Activated effector memory CD4-positive, alpha-beta T cell treated with Interleukin-2 at 50 U/mL for 16 hours (primary cell): ENCODE measurements around the gene MTG2.

ENCODE experiments used
- DNase-seq: peaks from one replicate; pipeline ENCODE4 v3.0.0-alpha.2; 2020

The MTG2 gene

DNA sequence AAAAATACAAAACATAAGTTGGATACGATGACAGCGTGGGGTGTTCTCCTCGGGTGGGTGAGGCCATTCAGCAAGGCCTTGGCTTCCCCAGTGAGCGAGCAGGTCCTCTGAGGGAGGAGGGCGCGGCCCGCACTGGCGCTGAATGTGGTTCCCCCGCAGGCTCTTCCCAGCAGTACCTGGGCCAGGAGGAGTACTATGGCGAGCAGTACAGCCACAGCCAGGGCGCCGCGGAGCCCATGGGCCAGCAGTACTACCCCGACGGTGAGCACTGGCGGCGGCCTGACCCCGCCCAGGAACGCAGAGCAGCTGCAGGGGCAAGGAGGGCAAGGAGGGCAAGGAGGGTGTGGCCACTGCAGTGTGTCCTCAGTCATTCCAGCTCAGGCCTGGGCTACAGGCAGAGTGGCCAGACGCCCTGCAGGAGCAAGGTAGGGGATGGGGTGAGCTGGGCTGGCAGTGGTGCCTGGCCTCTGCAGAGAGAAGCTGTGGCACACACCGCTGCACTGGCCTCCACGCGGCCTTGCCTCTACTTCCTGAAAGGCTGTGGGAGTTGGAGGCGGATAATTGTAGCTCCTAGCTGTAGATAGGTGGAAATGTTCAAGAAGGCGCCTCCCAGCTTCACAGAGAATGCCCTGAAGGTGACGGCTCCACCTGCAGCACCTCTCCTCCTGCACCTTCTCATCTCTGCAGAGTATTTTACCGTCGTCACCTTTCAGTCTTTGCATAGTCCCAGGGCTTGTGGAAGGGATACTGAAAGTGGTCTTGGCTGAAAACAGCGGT, 18.7 kb upstream of the MTG2 start:
- no peak for DNase-seq

DNA sequence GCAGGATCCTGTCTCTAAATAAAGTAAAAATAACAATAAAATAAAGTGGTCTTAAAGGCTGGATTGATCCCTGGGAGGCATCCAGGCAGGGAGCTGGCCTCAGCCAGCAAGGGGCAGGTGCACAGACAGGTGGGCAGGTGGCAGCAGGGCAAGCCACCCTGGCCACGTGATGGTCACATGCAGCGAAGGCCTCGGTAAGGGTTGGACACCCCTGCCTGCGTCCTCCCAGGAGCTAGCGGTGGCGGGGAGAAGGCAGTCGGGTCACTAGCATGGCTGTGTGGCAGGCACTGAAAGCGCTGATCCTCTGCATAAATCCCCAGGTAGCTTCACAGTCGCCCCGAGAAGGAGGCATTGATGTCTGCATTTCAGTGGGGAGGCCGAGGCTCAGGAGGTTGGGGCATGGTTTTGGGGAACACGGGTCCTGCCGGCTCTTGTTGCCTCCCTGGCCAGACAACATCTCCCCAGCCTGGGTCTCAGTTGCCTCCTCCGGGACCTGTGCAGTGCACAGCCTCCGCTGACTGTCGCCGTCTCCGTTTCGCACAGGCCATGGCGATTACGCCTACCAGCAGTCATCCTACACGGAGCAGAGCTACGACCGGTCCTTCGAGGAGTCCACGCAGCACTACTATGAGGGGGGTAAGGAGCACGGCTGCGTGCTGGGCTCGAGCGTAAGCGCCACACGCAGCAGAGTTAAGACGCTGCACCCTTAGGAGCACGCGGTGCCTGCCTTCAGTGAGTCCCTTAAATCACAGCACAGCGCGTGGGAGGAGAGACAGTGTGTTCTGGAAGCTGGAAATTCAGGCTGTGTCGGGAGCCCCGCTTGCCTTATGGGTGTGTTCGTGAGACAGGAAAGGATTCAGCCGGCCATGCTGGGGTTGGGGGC, 17.7 kb upstream of the MTG2 start:
- DNase-seq: no peak

DNA sequence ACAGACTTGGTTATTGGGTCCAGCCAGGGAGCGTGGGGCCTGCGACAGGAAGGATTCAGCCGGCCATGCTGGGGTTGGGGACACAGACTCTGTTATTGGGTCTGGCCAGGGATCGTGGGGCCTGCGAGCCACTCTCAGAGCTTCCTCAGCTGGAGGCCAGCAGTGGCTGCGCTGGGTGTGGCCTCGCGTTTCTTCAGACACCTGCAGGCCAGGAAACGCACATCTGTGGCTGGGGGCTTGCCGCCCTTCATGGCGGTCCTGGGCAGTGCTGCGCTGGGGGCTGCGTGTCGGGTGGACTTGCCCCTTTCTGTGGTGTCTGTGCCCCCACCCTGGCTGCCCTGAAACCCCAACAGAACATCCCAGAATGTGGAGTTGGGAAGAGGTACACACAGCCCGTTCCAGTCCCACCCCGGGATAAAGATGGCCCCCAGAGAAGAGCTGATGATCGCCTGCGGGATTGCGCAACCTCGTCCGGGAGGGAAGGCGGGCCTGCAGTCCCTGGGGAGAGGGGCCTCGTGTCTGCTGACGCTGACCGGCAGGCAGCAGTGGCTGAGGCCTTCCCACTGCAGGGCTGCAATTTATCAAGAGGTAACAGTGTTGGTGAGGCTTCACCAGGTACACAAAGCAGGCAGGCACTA, 16.9 kb upstream of the MTG2 start:
- no peak for DNase-seq

DNA sequence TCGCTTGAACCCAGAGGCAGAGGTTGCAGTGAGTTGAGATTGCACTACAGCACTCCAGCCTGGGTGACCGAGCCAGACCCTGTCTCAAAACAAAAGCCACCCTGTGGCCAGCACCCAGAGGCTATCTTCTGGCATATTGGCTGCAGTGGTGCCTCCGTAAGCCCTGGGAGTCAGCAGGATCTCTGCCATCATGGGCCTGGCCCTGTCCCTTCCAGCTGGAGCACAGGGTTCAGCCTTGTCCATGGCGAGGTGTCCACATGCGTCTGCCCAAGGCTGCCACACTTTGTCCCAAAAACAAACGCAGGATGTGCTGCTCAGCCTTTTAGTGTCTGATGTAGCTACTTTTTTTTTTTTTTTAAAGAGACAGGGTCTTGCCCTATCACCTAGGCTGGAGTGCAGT, 15.4 kb upstream of the MTG2 start:
- no peak for DNase-seq

DNA sequence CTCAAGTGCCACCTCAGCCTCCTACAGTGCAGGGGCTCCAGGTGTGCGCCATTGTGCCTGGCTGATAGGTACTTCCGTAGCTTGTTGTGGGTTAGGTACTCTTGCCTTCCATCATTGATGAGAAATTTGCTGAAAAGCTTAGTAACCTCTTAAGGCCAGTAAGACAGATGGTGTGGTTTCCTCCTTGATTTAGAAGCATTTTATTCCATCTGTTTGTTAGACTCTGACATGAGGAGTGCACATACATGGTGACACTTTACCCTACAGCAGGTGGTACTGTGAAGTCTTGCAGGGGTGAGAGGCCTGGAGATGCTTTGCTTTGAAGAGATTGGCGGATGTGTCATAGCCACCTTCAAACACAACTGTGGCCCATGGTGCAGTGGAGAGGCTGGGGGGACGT, 14.8 kb upstream of the MTG2 start:
- no peak for DNase-seq

DNA sequence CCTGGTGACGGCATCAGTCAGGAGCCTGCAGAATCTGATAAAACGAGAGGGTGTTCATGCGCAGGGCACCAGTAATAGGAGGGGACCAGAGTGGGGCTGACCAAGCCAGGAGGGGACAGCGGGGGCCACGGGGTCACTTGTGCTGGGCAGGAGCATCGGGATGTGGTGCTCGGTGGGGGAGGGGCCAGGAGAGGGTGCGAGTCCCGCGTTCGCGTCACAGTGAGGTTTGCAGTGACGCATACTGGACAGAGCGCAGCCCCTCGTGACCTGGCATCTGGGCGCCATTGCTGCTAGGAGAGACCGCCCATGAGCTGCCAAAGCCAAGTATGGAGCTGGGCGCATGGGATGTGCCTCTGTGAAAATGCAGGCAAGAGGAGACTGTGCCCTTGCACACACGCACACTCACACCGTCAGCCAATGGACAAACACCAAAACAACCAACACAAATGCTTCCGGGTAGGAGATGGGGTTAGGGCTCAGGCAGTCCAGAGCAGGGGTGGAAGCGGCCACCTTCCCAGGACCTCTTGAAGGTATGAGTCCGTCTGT, 13.9 kb upstream of the MTG2 start:
- no peak for DNase-seq

DNA sequence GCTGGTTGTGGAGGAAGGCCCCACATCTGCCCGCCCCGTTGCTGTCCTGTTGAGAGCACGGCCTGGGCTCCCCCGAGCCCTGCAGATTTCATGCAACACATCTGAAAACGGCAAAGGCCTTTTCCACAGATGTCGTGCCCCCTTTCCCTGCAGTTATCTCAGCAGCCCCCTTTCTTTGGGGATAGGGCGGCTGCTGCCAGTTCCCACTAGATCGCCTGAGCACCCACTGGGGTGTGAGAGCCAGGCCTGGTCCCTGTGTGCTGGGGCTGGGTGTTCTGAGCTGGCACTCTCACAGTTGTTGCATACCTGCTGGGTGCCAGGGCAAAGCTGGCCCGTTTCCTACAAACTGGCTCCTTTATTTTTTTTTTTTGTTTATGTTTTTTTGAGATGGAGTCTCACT, 12.3 kb upstream of the MTG2 start:
- DNase-seq: no peak

DNA sequence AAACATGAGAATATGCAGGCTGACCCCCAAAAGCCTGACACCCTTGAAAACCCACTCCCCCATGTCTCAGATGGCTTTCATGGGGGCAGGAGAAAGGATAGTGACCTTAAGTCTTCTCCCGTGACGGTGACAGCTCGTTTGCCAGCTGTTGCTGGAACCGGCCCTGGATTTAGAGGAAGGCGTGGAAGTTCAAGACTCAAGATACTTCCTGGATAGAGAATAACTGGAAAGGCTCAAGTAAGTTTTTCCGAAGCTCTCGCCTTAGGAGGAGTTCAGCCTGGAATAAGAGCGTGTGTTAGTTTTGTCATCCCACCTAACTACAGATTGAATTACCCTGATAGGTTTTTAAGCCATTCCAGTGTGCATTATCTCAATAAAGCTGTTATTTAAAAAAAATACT, 11.6 kb upstream of the MTG2 start:
- DNase-seq: no peak

DNA sequence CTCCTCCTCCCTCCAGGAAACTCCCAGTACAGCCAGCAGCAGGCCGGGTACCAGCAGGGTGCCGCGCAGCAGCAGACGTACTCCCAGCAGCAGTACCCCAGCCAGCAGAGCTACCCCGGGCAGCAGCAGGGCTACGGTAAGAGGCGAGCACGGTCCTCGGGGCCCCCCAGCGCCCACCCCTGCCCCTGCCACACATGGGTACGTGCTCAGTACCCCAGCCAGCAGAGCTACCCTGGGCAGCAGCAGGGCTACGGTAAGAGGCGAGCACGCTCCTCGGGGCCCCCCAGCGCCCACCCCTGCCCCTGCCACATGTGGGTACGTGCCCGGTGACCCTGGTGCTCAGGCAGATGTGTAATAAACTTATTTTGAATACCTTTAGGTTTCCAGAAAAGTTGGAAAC, 10.2 kb upstream of the MTG2 start:
- DNase-seq: no peak

DNA sequence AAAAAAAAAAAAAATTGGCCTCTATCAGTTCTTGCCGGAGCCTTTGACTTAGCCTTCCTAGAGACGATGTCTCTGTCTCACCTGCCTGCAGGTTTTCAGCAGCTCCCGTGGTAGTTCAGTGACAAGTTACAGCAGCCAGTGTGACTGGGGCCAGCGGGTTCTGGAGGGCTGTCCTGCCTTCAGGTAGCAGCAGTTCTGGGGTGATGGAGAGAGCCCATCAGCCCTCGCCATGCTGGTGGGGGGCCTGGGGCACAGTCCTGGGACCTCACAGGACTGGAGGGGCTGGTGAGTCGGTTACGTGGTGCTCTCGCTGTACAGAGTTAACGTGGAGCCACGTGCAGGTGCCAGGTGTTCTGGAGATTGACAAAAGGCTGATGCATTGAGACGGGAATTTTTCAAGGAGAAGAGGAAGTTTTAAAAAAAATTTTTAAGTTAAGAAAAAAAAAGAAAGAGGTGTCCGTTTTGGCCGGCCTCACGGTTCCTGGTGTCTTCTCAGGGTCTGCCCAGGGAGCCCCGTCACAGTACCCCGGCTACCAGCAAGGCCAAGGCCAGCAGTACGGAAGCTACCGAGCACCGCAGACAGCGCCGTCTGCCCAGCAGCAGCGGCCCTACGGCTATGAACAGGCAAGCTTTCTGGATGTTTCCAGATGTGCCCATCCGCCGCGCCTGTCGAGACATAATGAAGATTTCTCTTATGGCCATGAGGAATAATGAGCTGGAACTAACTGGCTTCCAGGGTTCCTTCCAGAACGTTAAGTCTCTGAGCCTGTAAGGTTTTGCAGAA, 8.6 kb upstream of the MTG2 start:
- no peak for DNase-seq

DNA sequence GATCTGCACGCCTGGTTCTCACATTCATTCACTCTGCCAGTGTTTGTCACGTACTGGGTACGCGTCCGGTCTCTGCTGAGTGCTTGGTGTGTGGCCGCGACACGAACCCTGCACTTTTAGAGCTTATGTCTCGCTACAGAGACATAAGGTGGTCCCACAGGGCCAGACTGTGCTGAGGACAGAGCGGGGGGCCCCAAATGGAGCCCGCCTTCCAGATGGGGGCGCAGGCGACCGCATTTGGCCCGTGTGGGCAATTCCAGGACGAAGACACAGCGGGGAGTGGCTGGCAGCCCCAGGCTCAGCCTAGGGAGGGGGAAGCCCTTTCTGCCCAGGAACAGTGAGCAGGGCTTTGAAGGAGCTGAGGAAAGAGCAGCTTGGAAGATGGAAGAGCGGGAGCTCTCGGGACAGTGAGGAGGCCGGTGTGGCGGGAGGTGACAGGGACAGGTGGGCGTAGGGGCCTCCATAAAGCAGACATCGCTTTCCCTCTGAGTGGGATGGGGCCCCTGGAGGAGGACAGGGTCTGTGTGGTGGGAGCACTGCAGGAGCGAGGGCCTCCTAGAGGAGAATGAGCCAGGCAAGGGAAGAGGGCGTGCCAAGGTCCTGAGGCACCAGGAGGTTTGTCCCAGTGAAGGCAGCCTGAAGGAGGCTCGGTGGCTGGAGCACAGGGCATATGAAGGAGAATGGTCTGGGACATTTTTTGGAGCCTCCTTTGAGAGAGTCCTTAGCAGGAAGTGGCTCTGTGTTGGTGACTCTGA, 7.8 kb upstream of the MTG2 start:
- DNase-seq: no peak

DNA sequence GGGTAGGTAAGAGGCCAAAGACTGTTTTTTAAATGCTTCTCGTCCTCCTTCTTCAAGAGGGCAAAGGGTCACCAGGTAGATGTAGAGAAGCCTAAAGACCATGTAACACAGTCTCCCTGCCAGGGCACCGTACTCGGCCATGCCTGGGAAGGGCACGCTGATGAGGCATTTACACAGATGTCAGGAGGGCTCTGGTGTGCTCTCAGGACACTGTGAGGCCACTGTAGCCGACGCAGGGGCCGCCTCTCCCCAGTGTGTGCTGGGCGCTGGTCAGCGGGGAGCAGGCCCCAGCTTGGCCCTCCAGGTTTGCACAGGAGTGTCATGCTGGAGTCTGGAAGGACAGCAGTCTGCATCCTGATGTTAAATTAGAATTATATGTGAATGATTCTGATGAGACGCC, 7.1 kb upstream of the MTG2 start:
- no peak for DNase-seq

DNA sequence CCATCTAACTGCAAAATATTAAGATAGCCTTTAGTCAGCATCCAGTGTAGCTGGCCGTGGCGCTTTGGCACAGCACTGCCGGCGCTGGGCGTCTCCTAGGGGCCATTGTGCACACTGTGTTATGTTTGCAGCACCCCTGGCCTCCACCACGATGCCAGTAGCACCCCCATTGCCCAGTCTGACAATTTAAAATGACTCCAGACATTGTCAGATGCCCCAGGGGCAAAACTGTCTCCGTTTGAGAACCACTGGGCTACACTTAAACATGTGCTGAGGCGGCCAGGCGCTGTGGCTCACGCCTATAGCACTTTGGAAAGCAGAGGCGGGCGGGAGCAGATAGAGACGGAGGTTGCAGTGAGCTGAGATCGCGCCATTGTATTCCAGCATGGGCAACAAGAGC, 6.0 kb upstream of the MTG2 start:
- no peak for DNase-seq

DNA sequence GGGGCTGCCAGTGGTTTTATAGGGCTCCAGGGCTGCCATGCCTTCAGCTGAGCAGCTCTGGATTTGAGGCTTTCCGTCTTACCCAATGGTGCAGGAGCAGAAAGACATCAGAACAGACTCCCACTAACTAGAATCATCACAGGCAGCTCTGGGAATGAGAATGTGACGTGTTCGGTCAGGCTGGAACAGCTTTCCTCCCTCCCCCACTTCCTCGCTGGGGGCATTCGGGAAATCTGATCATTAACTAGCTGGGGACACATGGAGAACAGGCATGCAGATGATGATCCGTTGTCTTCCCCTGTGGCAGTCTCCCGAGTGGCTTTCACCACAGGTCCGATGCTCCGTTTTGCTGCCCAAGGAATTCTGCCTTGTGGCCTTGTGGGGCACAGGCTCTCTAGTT, 5.5 kb upstream of the MTG2 start:
- no peak for DNase-seq

DNA sequence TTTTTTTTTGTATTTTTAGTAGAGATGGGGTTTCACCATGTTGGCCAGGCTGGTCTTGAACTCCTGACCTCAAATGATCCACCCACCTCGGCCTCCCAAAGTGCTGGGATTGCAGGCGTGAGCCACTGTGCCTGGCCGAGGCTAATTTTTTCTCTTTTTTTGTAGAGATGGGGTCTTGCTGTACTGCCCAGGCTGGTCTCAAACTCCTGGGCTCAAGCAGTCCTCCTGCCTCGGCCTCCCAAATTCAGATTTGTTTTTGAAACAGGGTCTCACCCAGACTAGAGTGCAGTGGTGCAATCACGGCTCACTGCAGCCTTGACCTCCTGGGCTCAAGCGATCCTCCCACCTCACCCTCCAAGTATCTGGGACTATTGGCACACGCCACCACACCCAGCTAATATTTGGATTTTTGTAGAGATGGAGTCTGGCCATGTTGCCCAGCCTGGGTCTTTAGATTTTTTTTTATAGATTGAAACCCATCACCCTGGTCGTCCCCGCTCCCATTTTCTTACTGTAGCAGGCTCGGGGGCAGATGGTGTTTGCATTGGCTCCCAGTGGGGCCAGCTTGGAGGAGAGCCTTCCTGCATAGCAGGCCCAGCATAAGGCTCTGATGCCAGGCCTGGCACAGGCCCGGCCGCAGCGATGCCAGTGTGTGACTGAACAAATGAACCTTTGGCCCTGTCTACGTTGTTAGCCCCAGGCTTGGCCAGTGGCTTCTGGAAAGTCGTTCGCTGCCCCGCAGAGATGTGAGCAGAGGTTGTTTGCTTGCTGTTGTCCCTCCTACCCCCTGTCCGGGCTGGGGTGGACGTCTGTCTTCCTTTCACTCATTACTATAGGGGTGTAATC, 4.3 kb upstream of the MTG2 start:
- no peak for DNase-seq

DNA sequence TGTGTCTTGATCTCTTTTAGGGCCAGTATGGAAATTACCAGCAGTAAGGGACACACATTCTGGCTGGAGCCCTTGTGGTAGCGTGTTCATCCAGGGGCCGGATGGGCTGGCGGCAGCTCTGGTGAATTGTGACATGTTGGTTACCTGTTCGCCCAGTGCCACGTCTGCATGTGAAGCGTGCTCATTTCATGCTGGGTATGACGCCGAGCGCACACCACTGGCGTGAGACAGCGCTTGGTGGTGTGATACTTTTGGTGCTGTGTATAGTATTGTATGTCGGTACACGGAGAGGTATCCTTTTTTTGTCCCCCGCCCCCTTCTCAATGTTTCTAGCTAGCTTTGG, 3.7 kb upstream of the MTG2 start:
- DNase-seq: no peak

DNA sequence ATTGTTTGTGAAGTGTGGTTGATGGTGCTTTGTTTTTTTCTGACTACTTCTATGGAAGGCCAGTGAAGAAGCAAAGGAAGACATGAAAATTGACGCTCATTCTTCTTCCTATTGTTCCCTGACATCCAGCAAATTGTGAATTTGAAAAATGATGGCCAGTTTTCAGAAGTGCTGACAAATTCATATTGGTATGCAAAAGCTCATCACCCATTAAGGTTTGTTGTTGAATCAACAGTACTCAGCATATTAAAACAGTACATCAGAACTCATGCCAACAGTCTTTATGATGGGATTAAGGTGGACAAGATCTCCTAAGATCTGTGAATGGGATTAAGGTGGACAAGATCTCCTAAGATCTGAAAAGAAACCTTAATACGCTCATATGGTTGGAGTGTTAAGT, 1.0 kb upstream of the MTG2 start:
- DNase-seq: no peak

DNA sequence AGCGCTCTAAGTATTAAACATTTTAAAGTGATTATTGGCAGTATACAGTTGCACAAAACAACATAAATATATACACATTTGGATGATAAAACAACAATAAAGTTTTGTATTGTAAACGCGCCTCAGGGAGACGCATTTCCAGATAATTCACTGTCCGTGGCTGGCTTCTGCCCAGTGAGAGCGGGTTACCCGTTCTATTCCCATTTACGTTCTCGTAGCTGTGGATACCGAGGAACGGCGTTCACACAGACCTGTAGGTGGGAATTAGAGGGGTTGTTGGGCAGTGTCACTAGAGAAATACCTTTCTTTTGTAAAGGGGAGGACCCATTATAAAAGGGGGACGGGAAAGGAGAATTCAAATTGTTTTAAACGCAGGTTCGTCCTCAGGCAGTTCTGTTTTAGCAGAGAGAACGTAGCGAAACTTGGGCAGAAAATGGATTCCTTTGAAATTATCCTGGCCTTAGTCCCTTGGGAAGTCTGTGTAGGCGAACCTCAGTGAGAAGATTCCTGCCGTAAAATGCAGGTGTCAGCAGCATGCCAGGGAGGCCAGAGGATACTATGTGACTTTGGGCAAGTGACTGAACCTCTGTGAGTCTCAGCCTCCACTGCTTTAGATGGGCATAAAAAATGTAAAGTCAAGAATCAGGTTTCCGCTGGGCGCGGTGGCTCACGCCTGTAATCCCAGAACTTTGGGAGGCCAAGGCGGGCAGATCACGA, 756 bp downstream of the MTG2 start:
- no peak for DNase-seq

DNA sequence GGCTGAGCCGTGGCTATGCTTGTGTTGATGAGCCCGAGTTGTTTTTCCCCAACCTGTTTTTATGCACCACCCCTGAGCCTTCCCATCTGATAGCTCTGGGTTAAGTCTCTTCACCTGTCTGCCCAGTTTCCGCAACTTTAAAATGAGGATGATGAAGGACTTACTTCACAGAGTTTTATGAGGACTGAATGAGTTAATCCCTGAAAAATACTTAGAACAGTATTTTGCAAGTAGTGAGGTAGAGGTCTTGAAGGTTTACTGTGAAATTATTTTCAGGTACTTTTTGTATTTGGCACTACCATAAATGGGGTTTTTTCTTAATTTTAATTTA, 3.2 kb downstream of the MTG2 start:
- no peak for DNase-seq
